HG02642 (cell line): Measurements from ENCODE around the gene FFAR3.

ENCODE experiments used
- ATAC-seq: cut with Tn5 transposase; IDR thresholded peaks from one replicate; pipeline ENCODE4 v1.9.1; 2021; ENCODE audit warnings: mild to moderate bottlenecking; ENCODE audit not compliant: unreplicated experiment, poor library complexity

FFAR3 gene

GRCh38 chr19:35329323-35329722, 28.9 kb upstream of the FFAR3 start:
- ATAC-seq, result no peak

DNA sequence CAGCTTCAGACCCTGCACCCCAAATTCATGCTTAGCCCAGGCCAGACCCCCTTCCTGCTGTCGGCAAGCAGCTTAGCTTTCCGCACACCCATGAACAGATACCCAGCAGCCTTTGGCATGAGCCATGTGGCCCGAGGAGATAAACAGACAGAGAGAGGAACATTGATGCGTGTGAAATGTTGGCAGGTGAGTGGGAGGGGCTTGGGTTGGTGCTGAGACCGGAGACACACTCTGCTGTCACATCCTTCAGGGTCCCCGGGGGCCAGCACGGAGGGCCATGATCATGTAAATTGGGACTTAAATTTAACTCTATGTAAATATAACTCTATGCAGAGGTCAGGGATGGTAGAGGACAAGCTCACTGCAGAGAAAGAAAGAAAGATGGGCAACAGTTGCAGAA, 27.8 kb upstream of the FFAR3 start:
- peak; percentile 58 for ATAC-seq

- ATAC-seq, result no peak
Measured at GRCh38 chr19:35331551-35332214, 26.6 kb upstream of the FFAR3 start.

GRCh38 chr19:35332817-35333216, 25.4 kb upstream of the FFAR3 start:
- no peak for ATAC-seq

- ATAC-seq, result no peak
Measured at GRCh38 chr19:35334144-35334753, 24.0 kb upstream of the FFAR3 start.

DNA sequence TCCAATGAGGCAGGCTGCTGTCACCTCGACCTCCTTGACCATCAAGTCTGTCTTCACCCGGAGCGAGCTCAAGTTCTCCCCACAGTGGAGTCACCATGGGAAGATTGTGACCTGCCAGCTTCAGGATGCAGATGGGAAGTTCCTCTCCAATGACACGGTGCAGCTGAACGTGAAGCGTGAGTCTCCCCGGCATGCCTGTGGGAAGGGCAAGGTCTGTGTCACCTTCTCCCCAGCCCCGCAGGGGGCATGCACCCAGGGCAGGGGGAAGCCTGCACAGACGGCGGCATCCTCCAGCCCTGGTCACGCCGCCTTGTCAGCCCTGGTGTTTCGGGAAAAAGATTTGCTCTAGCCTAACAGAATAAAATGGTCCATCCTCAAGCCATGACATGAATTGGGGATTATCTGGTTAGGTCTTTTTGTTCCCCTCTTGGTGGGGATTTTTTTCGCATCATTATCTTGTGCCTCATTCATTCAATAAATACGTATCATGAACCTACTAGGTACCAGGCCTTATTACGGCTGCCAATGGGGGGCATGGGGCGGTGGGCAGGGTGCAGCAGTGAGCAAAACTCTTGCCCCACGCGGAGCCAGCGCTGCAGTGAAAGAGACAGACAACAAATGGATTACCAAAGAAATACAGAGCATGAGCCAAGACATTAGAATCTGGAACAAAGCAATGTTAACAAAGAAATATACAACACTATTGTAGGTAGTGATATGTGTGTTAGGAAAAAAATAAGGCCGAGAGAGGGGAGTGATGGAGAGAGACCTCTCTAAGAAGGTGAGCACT, 21.9 kb upstream of the FFAR3 start:
- ATAC-seq, result no peak

- ATAC-seq, result no peak
Measured at GRCh38 chr19:35337097-35337983, 20.9 kb upstream of the FFAR3 start.

- no peak for ATAC-seq
Measured at GRCh38 chr19:35337984-35338296, 20.3 kb upstream of the FFAR3 start.

DNA sequence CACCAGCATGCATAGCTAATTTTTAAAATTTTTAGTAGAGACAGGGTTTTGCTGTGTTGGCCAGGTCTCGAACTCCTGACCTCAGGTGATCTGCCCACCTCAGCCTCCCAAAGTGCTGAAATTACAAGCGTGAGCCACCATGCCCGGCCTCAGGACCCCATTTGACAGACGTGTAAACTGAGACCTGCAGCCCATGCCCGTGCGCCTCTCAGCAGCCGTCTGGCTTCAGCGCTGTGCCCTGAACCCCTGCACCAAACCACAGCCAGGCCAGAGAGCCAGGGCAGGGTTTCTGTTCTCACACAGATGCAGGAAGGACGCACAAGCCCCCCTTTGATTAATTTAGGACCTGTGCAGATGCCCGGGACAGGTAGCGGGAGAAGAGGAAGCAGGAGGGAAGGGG, 17.8 kb upstream of the FFAR3 start:
- no peak for ATAC-seq

- ATAC-seq, result no peak
Measured at GRCh38 chr19:35341006-35341405, 17.3 kb upstream of the FFAR3 start.

- ATAC-seq, result no peak
Measured at GRCh38 chr19:35341565-35342225, 16.6 kb upstream of the FFAR3 start.

DNA sequence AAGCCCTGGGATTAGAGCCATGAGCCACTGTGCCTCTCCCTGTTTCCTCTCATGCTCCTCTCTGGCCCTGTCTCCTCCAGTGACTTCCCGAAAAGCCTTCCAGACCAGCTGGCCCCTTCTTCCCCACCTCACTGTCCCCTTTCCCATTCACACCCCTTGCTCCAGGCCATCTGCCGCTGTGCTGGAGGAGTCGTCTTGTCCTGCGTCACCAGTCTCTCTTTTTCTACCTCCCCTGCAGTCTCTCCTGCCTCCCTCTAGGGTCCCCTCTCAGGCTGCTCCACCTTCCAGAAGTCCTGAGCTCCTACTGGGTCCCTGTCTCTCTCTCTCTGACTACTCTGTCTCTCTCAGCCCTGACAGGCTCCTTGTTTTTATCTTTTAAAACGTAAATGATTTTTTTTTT, 15.8 kb upstream of the FFAR3 start:
- no peak for ATAC-seq

- no peak for ATAC-seq
Measured at GRCh38 chr19:35344511-35345031, 13.7 kb upstream of the FFAR3 start.

DNA sequence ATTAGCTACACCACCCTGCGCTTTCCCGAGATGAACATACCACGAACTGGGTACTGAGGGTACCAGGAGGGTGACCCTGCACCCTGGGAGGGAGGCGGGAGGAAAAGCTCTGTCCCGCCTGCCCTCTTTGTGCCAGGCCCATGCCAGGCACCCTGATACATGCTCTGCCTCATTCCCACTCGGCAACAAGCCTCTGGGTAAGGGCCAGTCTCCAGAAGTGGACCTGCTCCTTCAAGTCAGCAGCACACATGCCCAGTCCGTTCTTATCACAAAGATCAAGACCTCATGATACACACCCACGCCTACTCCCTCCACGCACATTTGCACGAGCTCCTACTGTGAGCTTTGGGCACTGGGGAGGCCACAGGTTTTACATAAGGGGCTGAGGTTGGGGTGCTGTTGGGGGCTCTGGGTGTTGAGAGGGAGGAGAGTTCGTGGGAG, 12.6 kb upstream of the FFAR3 start:
- ATAC-seq, result no peak

DNA sequence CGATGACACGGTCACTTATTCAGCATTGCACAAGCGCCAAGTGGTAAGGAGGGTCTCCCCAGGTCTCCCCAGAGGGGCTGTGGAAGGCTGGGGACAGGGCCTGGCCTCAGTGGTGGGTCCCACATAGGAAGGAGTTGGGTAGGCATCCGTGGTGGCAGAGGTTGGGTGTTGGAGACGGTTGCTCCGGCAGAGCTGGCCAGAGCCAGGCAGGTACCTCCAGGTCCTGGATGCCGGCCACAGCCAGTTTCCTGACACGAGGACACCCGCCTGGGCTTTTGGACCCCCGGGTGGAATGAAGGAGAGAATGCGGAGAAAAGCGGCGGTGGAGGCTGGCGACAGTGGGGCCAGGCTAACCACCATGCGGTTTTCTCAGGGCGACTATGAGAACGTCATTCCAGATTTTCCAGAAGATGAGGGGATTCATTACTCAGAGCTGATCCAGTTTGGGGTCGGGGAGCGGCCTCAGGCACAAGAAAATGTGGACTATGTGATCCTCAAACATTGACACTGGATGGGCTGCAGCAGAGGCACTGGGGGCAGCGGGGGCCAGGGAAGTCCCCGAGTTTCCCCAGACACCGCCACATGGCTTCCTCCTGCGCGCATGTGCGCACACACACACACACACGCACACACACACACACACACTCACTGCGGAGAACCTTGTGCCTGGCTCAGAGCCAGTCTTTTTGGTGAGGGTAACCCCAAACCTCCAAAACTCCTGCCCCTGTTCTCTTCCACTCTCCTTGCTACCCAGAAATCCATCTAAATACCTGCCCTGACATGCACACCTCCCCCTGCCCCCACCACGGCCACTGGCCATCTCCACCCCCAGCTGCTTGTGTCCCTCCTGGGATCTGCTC, 11.8 kb upstream of the FFAR3 start:
- ATAC-seq, result peak; percentile 32

GRCh38 chr19:35347171-35347929, 10.9 kb upstream of the FFAR3 start, which contains the start of gene FFAR1:
FFAR1 (plus strand) TSS chr19:35347902; CDS start chr19:35351552, 3,650 bp downstream.
- ATAC-seq, result peak; percentile 62

- no peak for ATAC-seq
Measured at GRCh38 chr19:35347930-35348298, 10.3 kb upstream of the FFAR3 start.

DNA sequence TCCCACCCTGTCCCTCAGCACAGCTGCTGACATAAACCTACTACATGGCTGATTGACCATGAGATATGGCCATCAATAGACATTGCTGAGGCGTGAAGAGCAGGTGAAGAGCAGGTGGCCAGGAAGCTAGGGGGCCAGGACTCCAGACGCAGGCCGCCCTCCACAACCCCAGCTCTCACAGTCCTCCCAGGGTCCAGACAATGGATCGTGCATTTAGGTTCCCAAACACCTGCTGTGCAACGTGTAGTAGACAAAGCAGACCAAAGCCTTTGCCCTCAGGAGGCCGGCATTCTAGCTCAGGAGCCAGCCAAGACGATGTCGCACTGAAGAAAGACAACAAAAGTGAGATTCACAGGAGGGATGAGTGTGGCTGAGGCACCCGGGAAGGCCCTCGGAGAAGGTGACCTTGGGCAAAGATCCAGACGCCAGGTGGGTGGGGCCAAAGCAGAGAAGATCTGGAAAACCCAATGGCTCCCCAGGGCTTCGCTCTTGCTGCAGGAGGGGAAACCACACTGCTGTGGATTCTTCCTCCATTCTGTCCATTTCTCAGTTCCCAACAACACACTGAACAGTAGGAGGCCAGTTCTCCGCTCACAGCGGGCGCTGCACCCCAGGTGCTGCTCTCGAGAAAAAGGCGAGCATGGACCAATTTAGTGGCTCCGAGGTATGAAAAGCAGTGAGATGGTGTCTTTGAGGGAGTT, 9.2 kb upstream of the FFAR3 start:
- ATAC-seq, result no peak
